ENCODE measurements around the gene SUPT20H.
"Not testable (repeated sequence)": the region's sequence is repeated elsewhere in the genome, so short reads cannot be mapped to it uniquely, and the experiment has no call there.

SUPT20H gene

DNA sequence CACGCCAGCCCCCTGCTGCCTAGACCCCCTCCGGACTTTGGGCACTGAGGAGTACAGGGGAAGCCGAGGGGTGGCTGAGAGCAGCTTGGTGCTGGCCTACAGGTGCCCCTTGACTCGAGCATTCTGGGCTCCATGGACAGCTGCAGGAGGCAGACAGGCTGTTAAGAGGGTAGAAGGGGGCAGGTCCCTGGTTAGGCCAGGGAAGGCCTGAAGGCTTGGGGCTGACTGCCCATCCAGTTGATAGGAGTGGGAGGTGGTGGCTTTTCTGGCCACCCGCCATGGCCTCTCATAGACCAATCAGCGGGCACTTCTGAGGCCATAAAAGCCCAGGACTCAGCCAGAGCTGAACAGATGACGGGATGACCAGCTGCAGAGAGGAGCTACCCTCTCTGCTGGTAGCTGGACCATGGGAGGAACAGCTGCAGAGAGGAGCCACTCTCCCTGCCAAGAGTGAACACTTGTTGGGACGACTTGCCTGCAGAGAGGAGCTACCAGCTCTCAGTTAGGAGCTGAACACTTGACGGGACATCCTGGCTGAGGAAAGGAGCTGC lies 10.7 kb upstream of the SUPT20H start:
- DNase-seq (ENCODE audit: low read depth, low spot score): no peak

DNA sequence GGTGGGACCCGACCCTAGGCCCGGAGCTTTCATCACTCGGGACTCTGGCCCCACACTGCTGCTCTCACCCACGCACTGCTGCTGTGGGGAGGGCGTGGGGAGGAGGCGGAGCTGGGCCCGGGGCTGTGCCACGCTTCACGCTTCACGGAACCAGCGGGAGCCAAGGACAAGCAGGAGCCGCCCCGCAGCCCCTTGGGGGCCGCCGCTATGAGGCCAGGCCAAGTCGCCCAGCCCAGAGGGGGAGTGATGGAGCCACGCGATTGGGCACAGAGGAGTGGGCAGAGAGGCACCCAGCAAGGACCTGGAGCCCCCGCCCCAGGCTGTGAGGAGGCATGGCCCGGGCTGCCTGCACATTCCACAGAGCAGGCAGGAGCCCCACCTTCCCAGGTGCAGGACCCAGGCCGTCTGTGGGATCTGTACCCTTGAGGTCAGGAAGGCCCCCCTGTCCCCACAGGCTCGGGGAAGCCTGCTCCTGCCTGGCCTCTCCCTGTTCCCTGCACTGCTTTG lies 10.2 kb upstream of the SUPT20H start:
- no peak for DNase-seq (ENCODE audit: low read depth, low spot score)

DNA sequence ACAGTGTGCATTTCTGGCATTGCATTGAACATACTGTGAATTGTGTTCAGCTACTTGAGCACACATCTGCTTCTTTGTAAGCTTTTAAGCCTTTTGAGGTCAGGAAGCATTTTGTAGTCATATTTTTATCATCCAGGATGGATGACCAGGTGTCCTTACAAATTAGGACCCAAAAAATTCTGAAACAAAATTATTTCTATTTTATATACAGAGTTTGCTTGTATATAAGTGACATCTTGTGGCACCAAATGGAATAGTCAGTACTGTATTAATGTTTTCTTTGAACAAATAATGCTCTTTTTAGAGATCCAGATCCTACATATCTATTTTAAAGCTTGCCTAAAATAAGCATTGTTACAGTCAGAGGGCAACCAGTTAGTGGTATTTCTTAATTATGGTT lies 9.5 kb upstream of the SUPT20H start:
- no peak for DNase-seq (ENCODE audit: low read depth, low spot score)

DNA sequence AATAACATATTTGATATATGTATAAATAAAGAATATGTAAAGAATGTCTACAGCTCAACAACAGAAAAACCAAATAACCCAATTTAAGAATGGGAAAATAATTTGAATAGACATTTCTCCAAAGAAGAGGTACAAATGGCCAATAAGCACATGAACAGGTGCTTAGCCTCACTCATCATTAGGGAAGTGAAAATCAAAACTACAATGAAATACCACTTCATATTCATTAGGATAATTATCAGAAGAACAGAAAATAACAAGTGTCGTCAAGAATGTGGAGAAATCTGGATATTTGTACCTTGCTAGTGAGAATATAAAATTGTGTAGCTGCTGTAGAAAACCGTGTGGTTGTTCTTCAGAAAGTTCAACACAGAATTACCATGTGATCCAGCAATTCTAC lies 8.4 kb upstream of the SUPT20H start:
- DNase-seq (ENCODE audit: low read depth, low spot score): no peak

DNA sequence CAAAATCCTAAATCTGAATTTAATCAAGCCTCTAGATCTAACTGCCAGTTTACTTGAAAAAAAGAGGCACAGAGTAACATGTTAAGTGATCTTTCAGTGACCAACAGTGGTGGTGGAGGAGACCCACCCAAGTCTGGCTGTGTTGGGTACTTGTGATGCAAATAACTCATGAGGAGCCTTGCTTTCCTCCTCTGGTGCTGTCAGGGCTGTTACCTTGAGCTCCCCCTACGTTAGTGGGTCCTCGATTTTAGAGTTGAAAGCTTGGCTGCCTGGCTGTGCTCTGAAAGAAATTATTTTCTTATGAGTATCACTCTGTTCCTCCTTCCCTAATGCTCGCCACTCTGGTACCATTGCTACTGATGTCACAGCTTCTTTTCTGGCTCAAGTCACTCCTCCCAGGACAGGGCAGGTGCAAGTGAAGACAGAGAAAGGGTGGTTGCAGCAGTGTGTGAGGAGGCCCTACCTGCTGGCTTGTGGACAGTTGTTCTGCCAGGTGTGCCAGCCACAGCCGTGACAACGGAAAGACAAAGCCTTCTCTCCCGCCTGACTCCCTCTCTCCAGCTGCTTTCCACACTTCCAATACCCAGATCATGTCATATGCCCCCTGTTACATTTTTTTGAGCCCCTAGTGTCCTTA lies 6.5 kb upstream of the SUPT20H start:
- DNase-seq (ENCODE audit: low read depth, low spot score): no peak

DNA sequence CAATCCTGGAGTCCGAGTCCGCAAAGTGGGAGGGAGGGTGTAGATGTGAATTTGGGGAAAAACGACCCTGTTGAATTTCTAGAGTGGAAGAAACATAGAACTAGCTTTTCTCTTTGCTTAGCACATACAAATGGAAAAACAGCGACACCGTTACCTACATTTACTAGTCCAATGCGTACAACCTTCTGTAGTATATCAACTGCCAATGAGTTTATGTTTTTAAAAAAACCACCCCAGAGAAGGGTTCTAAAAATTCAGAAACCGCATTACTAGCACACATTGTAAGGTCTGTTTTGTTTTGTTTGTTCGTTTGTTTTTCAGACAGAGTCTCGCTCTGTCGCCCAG lies 332 bp upstream of the SUPT20H start:
- no peak for DNase-seq (ENCODE audit: low read depth, low spot score)

DNA sequence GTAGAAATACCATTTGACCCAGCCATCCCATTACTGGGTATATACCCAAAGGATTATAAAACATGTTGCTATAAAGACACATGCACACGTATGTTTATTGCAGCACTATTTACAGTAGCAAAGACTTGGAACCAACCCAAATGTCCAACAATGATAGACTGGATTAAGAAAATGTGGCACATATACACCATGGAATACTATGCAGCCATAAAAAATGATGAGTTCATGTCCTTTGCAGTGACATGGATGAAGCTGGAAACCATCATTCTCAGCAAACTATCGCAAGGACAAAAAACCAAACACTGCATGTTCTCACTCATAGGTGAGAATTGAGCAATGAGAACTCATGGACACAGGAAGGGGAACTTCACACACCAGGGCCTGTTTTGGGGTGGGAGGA lies 3.3 kb downstream of the SUPT20H start:
- not testable (repeated sequence) for DNase-seq (ENCODE audit: low read depth, low spot score)

DNA sequence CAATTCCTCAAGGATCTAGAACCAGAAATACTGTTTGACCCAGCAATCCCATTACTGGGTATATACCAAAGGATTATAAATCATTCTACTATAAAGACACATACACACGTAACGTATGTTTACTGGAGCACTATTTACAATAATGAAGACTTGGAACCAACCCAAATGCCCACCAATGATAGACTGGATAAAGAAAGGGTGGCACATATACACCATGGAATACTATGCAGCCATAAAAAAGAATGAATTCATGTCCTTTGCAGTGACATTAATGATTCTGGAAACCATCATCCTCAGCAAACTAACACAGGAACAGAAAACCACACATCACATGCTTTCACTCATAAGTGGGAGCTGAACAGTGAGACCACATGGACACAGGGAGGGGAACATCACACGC lies 6.4 kb downstream of the SUPT20H start:
- not testable (repeated sequence) for DNase-seq (ENCODE audit: low read depth, low spot score)

DNA sequence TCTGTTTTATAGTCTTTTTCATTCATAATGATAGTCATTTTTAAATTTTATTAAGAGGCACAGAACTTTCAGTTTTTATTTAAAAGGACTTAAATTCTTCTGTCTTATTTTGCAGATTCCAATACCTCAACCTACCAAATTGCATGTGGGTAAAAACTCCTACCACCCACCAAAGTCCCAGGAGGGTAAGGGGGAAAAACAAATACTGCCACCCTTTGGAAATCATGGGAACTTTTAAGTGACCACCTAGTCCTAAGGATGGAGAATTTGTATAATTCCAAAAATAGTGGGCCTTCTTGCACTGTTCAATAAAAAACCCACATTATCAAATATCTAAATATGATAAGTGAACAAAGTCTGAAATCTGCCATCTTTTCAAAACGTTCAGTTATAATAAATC lies 9.7 kb downstream of the SUPT20H start:
- DNase-seq (ENCODE audit: low read depth, low spot score): no peak

DNA sequence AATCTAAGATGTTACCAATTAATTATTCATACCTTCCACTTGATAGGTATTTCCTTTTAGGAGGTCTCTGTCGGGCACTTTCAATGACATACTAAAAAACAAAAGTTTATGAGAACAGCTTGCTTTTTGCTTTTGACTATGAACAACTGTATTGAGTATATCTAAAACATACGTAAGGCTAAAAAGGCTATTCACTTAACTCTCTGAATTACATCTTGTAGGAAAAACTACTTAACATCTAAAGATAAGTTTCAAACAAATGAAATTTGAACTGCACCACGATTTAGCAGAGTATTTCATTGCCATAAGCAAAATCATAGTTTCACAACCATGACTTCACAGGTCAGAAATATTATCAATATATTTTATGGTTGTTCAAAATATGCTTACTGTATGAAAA lies 11.6 kb downstream of the SUPT20H start:
- no peak for DNase-seq (ENCODE audit: low read depth, low spot score)

DNA sequence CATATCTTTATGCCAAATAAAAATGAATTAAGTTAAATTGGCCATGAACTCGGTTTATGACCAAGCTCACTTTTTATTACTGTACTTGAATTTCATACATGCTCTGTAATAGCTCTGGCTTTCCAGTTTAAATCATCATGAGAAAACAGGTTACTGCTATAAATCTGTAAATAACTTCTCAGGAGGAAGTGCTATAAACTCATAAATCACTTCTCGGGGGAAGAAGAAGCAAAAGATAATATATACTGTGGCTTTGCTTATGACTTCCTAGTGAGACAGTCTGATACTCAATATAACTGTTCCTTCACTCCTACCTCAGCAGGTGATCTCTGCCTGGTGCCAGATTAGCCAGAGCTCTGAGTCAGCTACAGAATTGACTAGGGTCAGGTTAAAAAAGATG lies 12.5 kb downstream of the SUPT20H start:
- DNase-seq (ENCODE audit: low read depth, low spot score): no peak

DNA sequence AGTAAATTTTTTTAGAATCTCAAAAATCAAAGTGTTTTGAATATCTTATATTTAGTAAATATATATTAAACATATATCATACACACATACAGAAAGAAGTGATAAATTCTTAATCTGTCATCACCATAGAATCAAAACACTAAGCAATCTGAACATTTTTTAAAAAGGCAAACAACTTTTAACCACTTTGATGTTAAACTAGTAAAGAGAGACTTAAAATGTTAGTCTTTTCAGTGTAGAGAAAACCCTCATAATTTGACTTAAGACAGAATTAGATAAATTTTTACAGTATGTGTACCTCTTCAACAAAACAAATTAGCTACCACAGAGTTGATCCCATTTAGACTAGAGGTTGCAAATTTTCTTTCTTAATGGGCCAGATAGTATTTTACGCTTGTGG lies 13.4 kb downstream of the SUPT20H start:
- DNase-seq (ENCODE audit: low read depth, low spot score): no peak

DNA sequence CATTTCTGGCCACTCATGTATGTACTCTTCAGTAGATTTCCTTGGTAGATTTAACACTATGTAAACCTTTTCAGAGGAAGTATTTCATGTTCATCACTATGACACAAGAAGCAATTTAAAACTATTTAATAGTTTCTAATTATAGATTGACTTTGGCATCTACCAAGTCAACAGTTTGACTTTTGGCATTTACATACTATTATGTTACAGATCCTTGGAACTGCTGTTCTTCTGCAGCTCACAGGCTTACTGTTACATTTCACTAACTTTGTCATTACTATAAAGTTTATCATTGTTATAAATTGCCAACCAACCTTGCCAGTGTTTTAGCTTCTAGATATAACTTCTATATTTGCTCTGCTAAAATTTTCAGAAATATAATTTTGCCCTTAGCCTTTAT lies 18.7 kb downstream of the SUPT20H start:
- DNase-seq (ENCODE audit: low read depth, low spot score): no peak

DNA sequence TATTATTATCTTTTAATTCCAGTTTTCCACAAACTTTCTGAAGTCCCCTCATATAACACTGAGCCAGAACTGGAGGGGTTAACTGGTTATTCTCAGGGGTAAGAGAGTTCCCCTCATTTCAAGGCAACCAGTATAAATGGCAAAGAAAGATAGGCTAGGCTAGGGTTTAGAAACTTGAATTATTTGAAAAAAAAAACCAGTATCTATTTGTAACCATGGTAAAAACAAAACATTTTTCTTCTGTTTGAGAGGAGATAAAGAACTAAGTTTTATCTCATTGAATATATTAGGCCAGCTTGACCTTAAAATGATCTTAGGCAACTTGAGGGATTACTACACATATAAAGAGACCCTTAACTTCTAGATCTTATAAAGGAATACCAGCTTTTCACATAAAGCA lies 19.6 kb downstream of the SUPT20H start:
- DNase-seq (ENCODE audit: low read depth, low spot score): no peak

DNA sequence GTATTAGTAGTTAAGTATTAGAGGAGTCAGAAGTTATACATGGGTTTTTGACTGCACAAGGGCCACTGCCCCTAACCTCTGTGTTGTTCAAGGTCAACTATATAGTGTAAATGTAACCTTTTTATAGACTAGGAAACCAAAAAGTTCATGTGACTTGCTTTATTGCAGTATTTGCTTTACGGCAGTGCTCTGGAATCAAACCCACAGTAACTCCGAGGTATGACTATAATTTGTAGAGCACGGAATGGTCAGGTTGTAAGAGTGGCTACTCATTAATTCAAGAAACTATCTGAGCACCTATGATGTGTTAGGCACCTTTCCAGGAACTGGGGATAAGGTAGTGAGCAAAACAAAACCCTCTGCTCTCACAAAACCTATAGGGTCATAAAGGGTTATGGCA lies 22.2 kb downstream of the SUPT20H start:
- DNase-seq (ENCODE audit: low read depth, low spot score): no peak

DNA sequence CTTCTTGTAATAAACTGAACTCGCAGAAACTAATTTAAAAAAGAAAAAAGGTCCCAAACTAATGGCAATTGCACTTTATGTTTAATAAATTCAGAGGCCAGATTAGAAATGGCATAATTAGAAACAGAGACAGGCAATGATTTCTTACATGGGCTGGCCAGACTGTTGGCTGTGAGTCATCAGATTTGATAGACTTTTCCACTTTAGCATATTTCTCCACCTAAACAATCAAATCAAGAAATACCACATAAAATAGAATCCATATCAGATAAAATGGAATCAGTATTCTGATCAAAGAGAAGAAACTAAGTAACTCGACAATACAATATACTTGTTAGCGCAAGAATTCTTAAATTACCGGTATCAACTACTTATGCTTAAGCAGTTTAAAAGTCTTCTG lies 29.9 kb downstream of the SUPT20H start:
- DNase-seq (ENCODE audit: low read depth, low spot score): no peak

DNA sequence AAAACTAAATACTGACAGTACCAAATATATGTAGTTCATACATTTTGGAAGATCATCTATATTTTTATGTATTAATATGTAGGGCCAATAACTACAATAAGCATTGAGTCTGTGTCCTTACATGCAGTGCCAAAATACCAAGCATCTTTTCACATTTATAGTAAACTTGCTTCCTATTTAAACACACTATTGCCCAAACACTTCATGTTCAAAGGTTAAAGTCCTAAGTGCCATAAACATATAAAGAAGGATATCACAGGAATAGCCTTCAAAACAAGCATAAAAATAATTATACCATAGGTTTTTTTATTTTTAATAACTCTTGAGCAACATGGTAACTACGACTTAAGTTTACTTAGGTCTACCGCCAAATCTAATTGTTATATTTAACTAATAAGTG lies 31.8 kb downstream of the SUPT20H start:
- DNase-seq (ENCODE audit: low read depth, low spot score): no peak

DNA sequence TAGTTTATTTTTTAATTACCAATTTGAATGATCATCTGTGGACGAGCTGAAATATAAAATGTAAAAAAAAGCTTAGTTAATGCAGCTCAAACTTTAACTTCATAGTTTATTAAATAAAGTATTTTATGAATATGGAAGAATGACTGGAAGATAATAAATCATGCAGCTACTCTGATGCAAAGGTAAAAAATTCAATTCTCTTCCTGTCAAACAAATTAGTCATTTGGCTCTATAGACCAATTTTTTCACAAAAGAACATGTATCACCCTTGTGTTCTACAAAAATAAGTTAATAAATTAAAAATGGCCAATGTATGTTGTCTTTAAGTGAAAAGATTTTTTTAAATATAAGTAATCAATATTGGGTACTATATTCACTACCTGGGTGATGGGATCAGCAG lies 32.7 kb downstream of the SUPT20H start:
- DNase-seq (ENCODE audit: low read depth, low spot score): no peak

DNA sequence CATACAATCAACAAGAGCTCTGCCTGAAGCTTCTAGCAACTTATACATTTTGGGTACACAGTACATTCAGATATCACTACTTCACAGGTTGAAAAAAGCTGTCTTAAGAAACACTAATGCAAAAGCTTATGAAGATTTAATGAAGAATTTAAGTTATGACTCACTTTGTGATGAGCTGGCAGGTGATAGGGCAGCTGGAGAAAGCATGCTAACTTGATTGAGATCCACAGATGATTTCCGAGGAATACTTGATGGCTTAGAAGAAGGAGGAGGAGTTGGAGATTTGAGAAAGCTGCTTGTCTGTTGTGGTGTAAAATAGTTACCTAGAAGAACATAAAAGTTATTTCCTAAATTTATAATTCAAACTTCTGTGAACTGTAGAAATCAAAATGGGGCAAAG lies 35.6 kb downstream of the SUPT20H start:
- DNase-seq (ENCODE audit: low read depth, low spot score): no peak

DNA sequence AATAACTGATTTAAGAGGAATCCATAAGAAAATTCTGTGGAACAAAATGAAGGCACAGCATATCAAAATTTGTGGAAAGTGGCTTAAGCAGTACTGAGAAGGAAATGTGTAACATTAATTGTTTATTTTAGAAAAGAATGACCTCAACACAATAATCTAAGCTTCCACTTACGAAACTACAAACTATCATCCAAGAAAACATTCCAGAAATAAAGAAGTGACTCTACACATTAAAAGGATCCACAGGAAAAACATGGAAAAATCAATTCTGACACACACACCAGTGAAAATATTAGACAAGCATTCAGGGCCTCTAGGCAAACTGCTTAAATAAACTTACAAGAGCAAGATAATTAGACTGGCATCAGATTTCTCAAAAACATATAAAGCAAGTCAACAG lies 44.9 kb downstream of the SUPT20H start:
- DNase-seq (ENCODE audit: low read depth, low spot score): no peak

DNA sequence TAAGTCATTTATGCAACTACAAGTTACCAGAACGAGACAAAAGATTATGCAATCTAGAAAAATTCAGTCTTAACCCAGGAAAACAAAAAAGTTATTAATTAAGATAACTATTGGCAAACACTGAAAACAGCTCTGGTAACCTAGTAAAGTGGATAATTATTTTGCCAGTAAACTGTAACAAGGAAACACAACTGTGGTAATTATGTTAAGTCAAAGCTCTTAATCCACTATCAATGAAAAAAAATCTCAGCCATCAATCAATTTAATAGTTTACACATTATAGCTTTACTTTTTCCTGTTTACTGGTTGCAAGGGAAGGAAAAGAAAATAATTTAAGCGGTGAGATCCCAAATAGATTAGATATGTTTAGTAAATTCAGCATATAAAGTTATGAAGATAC lies 47.7 kb downstream of the SUPT20H start:
- DNase-seq (ENCODE audit: low read depth, low spot score): no peak

DNA sequence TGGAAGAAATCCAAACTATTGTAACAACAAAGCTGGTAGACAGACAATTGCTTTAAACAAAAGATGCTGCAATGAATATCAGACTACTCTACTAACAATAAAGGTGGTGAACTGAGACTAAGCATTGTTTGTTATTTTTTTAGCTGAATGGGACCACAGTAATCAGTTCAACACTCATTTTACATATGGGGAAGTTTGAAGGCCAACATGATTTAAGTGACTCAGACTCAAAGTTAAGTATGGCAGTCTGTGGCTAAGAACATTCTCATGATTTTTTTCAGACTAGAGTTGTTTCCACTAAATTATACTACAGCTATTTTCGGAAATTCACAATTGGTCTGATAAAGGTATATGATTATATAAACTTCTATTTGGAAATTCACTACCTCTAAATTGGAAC lies 48.5 kb downstream of the SUPT20H start:
- DNase-seq (ENCODE audit: low read depth, low spot score): no peak

DNA sequence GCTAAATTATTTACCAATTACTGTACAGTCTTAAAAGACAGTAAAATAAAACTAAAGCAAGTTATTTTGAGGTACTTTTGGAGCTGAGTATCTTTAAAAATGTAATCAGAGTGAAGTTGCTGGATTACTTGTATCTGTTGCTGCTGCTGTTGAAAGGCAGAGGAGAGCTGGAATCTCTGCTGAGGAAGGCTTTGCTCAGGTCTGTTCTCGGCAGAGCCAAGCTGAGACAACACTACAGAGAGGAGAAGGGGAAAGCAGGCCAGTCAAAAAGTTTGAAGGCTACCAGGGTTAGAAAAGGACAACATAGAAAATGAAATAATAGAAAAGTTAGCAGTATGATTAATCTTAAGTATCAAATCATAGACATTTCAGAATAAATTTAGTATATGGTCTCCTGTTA lies 49.1 kb downstream of the SUPT20H start:
- no peak for DNase-seq (ENCODE audit: low read depth, low spot score)

DNA sequence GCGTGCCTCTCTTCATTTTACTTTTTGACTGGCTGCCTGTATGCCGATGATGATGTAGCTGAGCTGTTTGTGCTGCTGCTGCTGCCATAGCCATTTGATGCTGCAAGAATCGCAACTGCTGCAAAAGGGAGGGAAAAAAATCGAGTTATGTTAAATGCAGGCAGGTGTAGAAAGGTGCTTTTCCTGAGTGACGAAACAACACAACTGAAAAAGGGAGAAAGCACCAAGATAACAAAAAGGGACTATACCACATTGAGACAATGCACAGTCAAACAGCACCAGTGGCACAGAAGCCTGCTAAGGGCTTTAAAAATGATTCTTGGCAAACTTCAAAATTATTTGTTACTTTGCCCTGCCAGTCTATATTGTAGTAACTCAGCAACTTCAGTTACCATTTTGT lies 49.8 kb downstream of the SUPT20H start:
- no peak for DNase-seq (ENCODE audit: low read depth, low spot score)

Measured in smooth muscle cell of the brain vasculature (primary cell).